ENCODE data around the gene MR1. TPM values are rescaled to one million over a fixed set of nuclear protein-coding genes. Genes with fewer than 3 reads are reported as not detected.
A peak's percentile ranks its signal among the peaks of the same experiment; 100 is the strongest.

The MR1 gene
- total RNA-seq, 4 donors from 2014 or later, result 1.6 to 3.5 (median 3.0) TPM

DNA sequence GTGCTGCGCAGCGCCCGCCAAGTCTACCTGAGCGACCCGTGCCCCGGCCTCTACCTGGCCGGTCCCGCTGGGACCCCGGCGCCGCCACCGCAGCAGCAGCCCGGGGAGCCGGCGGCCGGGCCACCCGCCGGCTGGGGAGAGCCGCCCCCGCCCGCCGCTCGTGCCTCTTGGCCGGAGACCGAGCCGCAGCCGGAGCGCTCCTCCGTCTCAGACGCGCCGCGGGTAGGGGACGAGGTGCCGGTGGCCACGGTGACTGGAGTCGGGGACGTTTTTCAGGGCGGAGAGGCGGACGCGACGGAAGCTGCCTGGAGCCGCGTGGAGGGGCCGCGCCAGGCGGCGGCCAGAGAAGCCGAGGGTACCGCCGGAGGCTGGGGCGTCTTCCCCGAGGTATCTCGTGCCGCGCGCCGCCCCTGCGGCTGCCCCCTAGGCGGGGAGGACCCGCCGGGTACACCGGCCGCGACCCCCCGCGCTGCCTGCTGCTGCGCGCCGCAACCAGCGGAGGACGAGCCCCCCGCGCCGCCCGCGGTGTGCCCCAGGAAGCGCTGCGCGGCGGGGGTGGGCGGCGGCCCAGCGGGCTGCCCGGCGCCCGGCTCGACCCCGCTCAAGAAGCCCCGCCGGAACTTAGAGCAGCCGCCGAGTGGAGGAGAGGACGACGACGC lies 55.4 kb downstream of the MR1 start:
- no peaks in the 10 kb centered on the region for H3K9me3 ChIP-seq
- H3K36me3 ChIP-seq, result peaks cover 0 to 3% of the 10 kb centered on the region in 2 donors
- TF ChIP-seq POLR2A (IDR thresholded peaks at IDR 0.05), result no peak
- TF ChIP-seq, protein P1, sequence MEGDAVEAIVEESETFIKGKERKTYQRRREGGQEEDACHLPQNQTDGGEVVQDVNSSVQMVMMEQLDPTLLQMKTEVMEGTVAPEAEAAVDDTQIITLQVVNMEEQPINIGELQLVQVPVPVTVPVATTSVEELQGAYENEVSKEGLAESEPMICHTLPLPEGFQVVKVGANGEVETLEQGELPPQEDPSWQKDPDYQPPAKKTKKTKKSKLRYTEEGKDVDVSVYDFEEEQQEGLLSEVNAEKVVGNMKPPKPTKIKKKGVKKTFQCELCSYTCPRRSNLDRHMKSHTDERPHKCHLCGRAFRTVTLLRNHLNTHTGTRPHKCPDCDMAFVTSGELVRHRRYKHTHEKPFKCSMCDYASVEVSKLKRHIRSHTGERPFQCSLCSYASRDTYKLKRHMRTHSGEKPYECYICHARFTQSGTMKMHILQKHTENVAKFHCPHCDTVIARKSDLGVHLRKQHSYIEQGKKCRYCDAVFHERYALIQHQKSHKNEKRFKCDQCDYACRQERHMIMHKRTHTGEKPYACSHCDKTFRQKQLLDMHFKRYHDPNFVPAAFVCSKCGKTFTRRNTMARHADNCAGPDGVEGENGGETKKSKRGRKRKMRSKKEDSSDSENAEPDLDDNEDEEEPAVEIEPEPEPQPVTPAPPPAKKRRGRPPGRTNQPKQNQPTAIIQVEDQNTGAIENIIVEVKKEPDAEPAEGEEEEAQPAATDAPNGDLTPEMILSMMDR (IDR thresholded peaks at IDR 0.05 in 4 of 5, conservative IDR thresholded peaks at IDR 0.05 in 1 of 5), result peak in 1 of 5 experiments; percentile 3
- no peak for DNase-seq
- H3K27ac ChIP-seq, result peak overlapping the region; percentile 89 to 97 (median 96)
- ATAC-seq, result peak; percentile 6 to 14
- H3K4me3 ChIP-seq, result peak overlapping the region; percentile 79 to 94 (median 87)
- no peaks in the 10 kb centered on the region for H3K27me3 ChIP-seq
- H3K4me1 ChIP-seq, result peaks cover 18 to 39% of the 10 kb centered on the region in 2 donors
- intact Hi-C loops (cut with DNase I; ENCODE audit: low total_unique reads), result loop anchor here (1.0 to 5.0 kb wide), 4 partner anchors 23 to 207 kb away; partner anchors contain the start of gene STX6
- in situ Hi-C loops (cut with MboI; ENCODE audit: low sequenced_read_pairs in 4 of 4), result loop anchor here in 3 of 4 donors (10.0 kb wide), 2 partner anchors 54 to 56 kb away; partner anchors contain the start of gene MR1 (in 1 of the 3)

DNA sequence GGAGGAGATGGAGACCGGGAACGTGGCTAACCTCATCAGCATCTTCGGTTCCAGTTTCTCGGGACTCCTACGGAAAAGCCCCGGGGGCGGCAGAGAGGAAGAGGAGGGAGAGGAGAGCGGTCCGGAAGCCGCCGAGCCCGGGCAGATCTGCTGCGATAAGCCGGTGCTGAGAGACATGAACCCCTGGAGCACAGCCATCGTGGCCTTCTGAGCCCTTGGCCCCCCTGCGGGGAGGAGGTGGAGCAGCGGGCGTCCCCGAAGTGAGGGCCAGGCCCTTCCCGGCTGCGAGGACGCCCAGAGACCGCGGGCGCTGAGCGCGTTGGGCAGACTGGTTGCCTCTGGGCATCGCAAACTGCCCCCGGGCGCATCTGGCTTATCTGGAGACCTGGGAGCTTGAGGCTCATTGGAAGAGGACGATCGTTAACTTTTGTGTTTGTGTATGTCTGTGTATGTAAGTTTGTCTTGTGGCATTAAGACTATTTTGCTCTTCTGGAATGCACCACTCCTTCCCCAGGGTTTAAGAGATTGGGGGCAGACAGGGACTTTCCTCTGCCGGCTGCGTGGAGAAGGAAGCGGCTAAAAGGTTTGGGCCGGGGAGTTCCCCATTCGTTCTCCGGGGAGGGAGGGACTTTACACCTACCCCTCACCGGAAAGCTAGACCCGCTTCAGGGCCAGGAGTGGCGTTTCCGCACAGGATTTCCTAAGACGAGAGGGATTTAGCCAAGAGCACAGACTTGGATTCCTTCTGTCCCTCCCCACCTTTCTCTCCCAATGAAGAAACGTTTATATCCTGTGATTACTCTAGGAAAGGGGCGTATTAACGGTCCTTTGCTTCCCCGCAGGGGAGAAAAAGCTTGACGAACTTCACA lies 56.1 kb downstream of the MR1 start:
- peak overlapping the region; percentile 89 to 97 (median 96) for H3K27ac ChIP-seq
- peak; percentile 75 to 82 for DNase-seq
- peaks cover 0 to 3% of the 10 kb centered on the region in 2 donors for H3K36me3 ChIP-seq
- TF ChIP-seq POLR2A (IDR thresholded peaks at IDR 0.05), result peak; percentile 54 to 77
- TF ChIP-seq, protein P1 (IDR thresholded peaks at IDR 0.05 in 4 of 5, conservative IDR thresholded peaks at IDR 0.05 in 1 of 5), result peak in 1 of 5 experiments; percentile 24
- H3K4me3 ChIP-seq, result peak overlapping the region; percentile 79 to 94 (median 87)
- peaks cover 26 to 47% of the 10 kb centered on the region in 2 donors for H3K4me1 ChIP-seq
- H3K27me3 ChIP-seq, result no peaks in the 10 kb centered on the region
- intact Hi-C loops (cut with DNase I; ENCODE audit: low total_unique reads), result loop anchor here (1.0 to 5.0 kb wide), 4 partner anchors 22 to 208 kb away; partner anchors contain the start of gene STX6
- no peaks in the 10 kb centered on the region for H3K9me3 ChIP-seq
- ATAC-seq, result peak; percentile 43 to 57
- in situ Hi-C loops (cut with MboI; ENCODE audit: low sequenced_read_pairs in 4 of 4), result loop anchor here in 3 of 4 donors (10.0 kb wide), 2 partner anchors 55 kb away; partner anchors contain the start of gene MR1 (in 1 of the 3)

DNA sequence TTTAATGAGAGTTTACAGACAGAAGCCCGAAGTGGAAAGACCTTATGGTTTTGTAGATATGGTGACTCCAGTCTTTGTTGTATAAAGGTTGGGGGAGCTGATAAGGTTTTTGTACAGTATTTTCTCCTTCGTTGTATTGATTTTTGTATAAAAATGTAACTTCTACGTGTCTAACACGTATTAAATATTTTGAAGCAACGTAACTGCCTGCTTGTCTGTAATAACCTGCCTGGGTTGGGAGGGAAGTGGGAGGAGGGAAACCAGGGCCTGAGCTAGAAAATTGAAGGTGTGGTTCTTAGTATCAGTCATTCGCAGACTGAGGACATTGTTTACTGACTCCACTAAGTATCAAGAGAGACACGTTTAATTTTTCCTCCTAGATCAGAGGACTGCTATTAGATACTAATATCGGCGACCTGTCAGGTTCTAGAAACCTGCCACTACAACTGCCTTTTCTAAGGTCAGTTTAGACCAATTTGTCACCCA lies 56.9 kb downstream of the MR1 start:
- Histone ChIP-seq H3K9me3 (no peaks in the 10 kb centered on the region), H3K27ac (peak overlapping the region; percentile 89 to 97 (median 96)), H3K27me3 (no peaks in the 10 kb centered on the region), H3K36me3 (peaks cover 0 to 3% of the 10 kb centered on the region in 2 donors), H3K4me1 (peaks cover 33 to 55% of the 10 kb centered on the region in 2 donors), H3K4me3 (peak overlapping the region; percentile 79 to 94 (median 87))
- DNase-seq (no peak), ATAC-seq (no peak)
- in situ Hi-C loops (cut with MboI; ENCODE audit: low sequenced_read_pairs in 4 of 4) (no loop called here), intact Hi-C loops (cut with DNase I; ENCODE audit: low total_unique reads) (no loop called here)
- TF ChIP-seq POLR2A (IDR thresholded peaks at IDR 0.05), result no peak
- TF ChIP-seq, protein P1 (IDR thresholded peaks at IDR 0.05 in 4 of 5, conservative IDR thresholded peaks at IDR 0.05 in 1 of 5), result no peak

DNA sequence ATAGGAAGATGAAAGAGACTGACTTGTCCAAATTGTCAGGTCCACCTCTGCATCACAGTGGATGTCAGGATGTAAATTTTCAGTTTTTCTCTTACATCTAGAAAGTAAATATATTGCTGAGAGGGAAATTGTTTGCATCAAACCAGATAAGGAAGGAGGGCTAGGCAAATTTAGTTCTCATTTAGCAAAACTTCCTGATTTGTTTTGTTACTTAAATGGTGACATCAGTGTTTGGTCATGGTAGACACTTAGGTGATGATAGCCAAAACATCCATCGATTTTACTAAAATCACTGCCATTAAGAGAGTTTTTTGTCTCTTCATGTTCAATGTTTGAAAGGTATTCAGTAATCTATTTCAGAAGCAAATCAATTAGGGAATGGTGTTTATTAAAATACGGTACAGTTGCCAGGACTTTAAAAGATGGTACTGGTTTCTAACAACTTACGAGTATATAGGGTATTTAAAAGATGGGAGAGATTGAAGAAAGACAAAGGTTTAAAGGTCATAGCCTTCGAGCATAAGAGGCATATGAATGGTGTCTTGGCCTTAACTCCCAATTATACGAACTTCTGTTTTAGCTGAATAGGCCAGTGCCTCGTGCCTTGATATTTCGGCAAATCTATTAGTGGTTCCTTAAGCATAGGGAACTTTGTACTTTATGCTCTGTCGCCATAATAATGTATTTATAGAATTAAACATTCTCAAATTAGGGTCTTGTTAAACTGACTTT lies 57.7 kb downstream of the MR1 start:
- in situ Hi-C loops (cut with MboI; ENCODE audit: low sequenced_read_pairs in 4 of 4), result no loop called here

More for the DNA sequence above, 57.7 kb downstream of the MR1 start:
- Histone ChIP-seq H3K27me3 (no peaks in the 10 kb centered on the region), H3K4me3 (peak overlapping the region; percentile 79 to 94 (median 87)), H3K4me1 (peaks cover 40 to 62% of the 10 kb centered on the region in 2 donors), H3K27ac (peak overlapping the region; percentile 89 to 97 (median 96)), H3K9me3 (no peaks in the 10 kb centered on the region), H3K36me3 (peaks cover 0 to 3% of the 10 kb centered on the region in 2 donors)
- DNase-seq, result no peak
- ATAC-seq, result no peak
- TF ChIP-seq POLR2A (IDR thresholded peaks at IDR 0.05), result no peak
- TF ChIP-seq, protein P1 (IDR thresholded peaks at IDR 0.05 in 4 of 5, conservative IDR thresholded peaks at IDR 0.05 in 1 of 5), result no peak
- intact Hi-C loops (cut with DNase I; ENCODE audit: low total_unique reads), result no loop called here

Data from gastrocnemius medialis (tissue), 4 donors.